NCI-H1048 (cell line): ENCODE results near the gene LRIG2.

Experiments
- DNase-seq: peaks from one replicate; lab custom pipeline; 2025; lab: John Stamatoyannopoulos, UW

The LRIG2 gene

GRCh38 chr1:113168946-113169345, 95.9 kb downstream of the LRIG2 start:
- DNase-seq: no peak

- no peak for DNase-seq
These were observed 96.6 kb downstream of the LRIG2 start for GRCh38 chr1:113169591-113169990.

- no peak for DNase-seq
These were observed 97.5 kb downstream of the LRIG2 start for GRCh38 chr1:113170519-113170918.

GRCh38 chr1:113178106-113178505, 105.1 kb downstream of the LRIG2 start:
- no peak for DNase-seq

GRCh38 chr1:113178522-113178921, 105.5 kb downstream of the LRIG2 start:
- DNase-seq: no peak
